AG10803 (cell line): ENCODE measurements around the gene CDCP1.

Source experiments
- DNase-seq: peaks from one replicate; pipeline ENCODE4 v3.0.0; 2010; ENCODE audit warnings: low read depth
- H3K4me3 ChIP-seq: 2 replicates; pipeline ENCODE4 v1.5.1; 2011; ENCODE audit warnings: mild to moderate bottlenecking, low read length, control low read depth
- CTCF ChIP-seq: conservative IDR thresholded peaks from 2 replicates; pipeline ENCODE4 v1.5.1; 2011; ENCODE audit warnings: mild to moderate bottlenecking, low read length, control low read depth, inconsistent platforms

CDCP1 gene

GRCh38 chr3:45060165-45060892, 85.8 kb downstream of the CDCP1 start:
- DNase-seq, result no peak
- no peak overlapping the region for H3K4me3 ChIP-seq
- TF ChIP-seq CTCF, result no peak

- no peak for TF ChIP-seq CTCF
- H3K4me3 ChIP-seq, result no peak overlapping the region
- DNase-seq, result no peak
These were observed 87.0 kb downstream of the CDCP1 start for GRCh38 chr3:45059132-45059531.

GRCh38 chr3:45057557-45057956, 88.6 kb downstream of the CDCP1 start:
- DNase-seq, result no peak
- no peak for TF ChIP-seq CTCF
- no peak overlapping the region for H3K4me3 ChIP-seq

GRCh38 chr3:45056608-45057301, 89.4 kb downstream of the CDCP1 start:
- DNase-seq, result no peak
- H3K4me3 ChIP-seq, result no peak overlapping the region
- TF ChIP-seq CTCF, result no peak

- TF ChIP-seq CTCF, result peak; percentile 15
- H3K4me3 ChIP-seq, result no peak overlapping the region
- DNase-seq, result peak; percentile 83
These were observed 90.6 kb downstream of the CDCP1 start for GRCh38 chr3:45055411-45056143.

- peak; percentile 89 for DNase-seq
- H3K4me3 ChIP-seq, result no peak overlapping the region
- TF ChIP-seq CTCF, result no peak
These were observed 91.2 kb downstream of the CDCP1 start for GRCh38 chr3:45055032-45055410.
